Naive thymus-derived CD4-positive, alpha-beta T cell (primary cell): ENCODE measurements around the gene GANAB. TPM values are rescaled to one million over a fixed set of nuclear protein-coding genes. Genes with fewer than 3 reads are reported as not detected.

Source experiments
- ATAC-seq: fragments of 150-1000 bp; cut with Tn5 transposase; 2 replicates; pipeline ENCODE4 v1.10.0; 2021; ENCODE audit warnings: mild to moderate bottlenecking, moderate library complexity
- CTCF ChIA-PET: fragments of 350-600 bp; sonication (Branson Sonifier 250); formaldehyde crosslinking; loops from one replicate; lab custom pipeline; 2021; ENCODE audit warnings: antibody characterized with exemption; lab: Charles Lee
- POLR2A ChIA-PET: fragments of 350-600 bp; sonication (Branson Sonifier 250); formaldehyde crosslinking; loops from one replicate; lab custom pipeline; 2021; ENCODE audit warnings: antibody characterized with exemption, inconsistent platforms; lab: Charles Lee
- DNase-seq, 9 donors: peaks; one replicate each; pipeline versions ENCODE4 v3.0.0 to v3.0.0-alpha.2; 2020 to 2022; ENCODE audit warnings: mixed read lengths in 1 of 9
- H3K27ac ChIP-seq: one replicate; pipeline ENCODE4 v1.7.0; 2013; ENCODE audit warnings: mild to moderate bottlenecking, low read depth, low read length, moderate library complexity
- H3K27me3 ChIP-seq, 2 donors: one replicate each; pipeline ENCODE4 v1.7.0; 2013; ENCODE audit warnings: low read length in 2 of 2, mild to moderate bottlenecking in 2 of 2, moderate library complexity in 2 of 2; ENCODE audit not compliant: control insufficient read depth in 2 of 2, insufficient read depth in 2 of 2
- H3K36me3 ChIP-seq, 3 experiments: 1 replicate in 2 of 3; 2 replicates in 1 of 3; pipeline ENCODE4 v1.7.0; 2013; ENCODE audit warnings: low read length in 3 of 3, mild to moderate bottlenecking in 3 of 3, moderate library complexity in 1 of 3; ENCODE audit not compliant: insufficient read depth in 3 of 3, control insufficient read depth in 2 of 3
- H3K4me1 ChIP-seq, 2 donors: one replicate each; pipeline ENCODE4 v1.7.0; 2013; ENCODE audit warnings: low read length in 2 of 2, mild to moderate bottlenecking in 2 of 2, moderate library complexity in 1 of 2; ENCODE audit not compliant: control insufficient read depth in 2 of 2, insufficient read depth in 2 of 2
- H3K4me3 ChIP-seq: 2 replicates; pipeline ENCODE4 v1.7.0; 2013; ENCODE audit warnings: mild to moderate bottlenecking, low read length
- H3K9me3 ChIP-seq, 3 experiments: 1 replicate in 2 of 3; 2 replicates in 1 of 3; pipeline ENCODE4 v1.7.0; 2013; ENCODE audit warnings: low read length in 3 of 3; ENCODE audit not compliant: control insufficient read depth in 2 of 3
- H3K27ac Mint-ChIP-seq, 9 donors: one replicate each; pipeline ENCODE4 v1.8.0; 2020 to 2022; ENCODE audit warnings: mixed read lengths in 9 of 9, mild to moderate bottlenecking in 8 of 9, moderate library complexity in 5 of 9, inconsistent platforms in 2 of 9
- H3K27me3 Mint-ChIP-seq, 5 donors: one replicate each; pipeline ENCODE4 v1.8.0; 2021 to 2022; ENCODE audit warnings: mixed read lengths in 5 of 5, mild to moderate bottlenecking in 1 of 5
- H3K36me3 Mint-ChIP-seq, 5 donors: one replicate each; pipeline ENCODE4 v1.8.0; 2020 to 2022; ENCODE audit warnings: mixed read lengths in 5 of 5, mild to moderate bottlenecking in 3 of 5, inconsistent platforms in 1 of 5
- H3K4me1 Mint-ChIP-seq, 7 donors: one replicate each; pipeline ENCODE4 v1.8.0; 2020 to 2022; ENCODE audit warnings: mixed read lengths in 7 of 7, mild to moderate bottlenecking in 3 of 7, inconsistent platforms in 1 of 7
- H3K4me3 Mint-ChIP-seq, 10 donors: one replicate each; pipeline ENCODE4 v1.8.0; 2020 to 2022; ENCODE audit warnings: mild to moderate bottlenecking in 10 of 10, mixed read lengths in 10 of 10, moderate library complexity in 6 of 10, inconsistent platforms in 2 of 10
- H3K9me3 Mint-ChIP-seq, 11 donors: one replicate each; pipeline ENCODE4 v1.8.0; 2020 to 2022; ENCODE audit warnings: mixed read lengths in 11 of 11, mild to moderate bottlenecking in 4 of 11, inconsistent platforms in 1 of 11, moderate library complexity in 1 of 11
- intact Hi-C, 2 donors: fragments of 100-400 bp; cut with micrococcal nuclease; formaldehyde crosslinking; loops; one replicate each; pipeline ENCODE4 v1.15.1; 2023
- polyA plus RNA-seq, 2 donors: library from polyadenylated mRNA; unstranded; fragments of 300-500 nt; fragmentation: Illumina TruSeq; gene quantifications; one replicate each; pipeline ENCODE4 v1.2.3, GENCODE V29; 2021
- total RNA-seq, 6 experiments: library from RNA in 5 of 6; stranded (reverse) in 5 of 6; gene quantifications; 1 replicate in 5 of 6; 2 replicates in 1 of 6; pipeline ENCODE4 v1.2.3 and lab custom pipeline; 2021 to 2026

Gene GANAB
- total and polyA plus RNA-seq, 7 experiments from 2014 or later: 157 to 313 (median 217) TPM

DNA sequence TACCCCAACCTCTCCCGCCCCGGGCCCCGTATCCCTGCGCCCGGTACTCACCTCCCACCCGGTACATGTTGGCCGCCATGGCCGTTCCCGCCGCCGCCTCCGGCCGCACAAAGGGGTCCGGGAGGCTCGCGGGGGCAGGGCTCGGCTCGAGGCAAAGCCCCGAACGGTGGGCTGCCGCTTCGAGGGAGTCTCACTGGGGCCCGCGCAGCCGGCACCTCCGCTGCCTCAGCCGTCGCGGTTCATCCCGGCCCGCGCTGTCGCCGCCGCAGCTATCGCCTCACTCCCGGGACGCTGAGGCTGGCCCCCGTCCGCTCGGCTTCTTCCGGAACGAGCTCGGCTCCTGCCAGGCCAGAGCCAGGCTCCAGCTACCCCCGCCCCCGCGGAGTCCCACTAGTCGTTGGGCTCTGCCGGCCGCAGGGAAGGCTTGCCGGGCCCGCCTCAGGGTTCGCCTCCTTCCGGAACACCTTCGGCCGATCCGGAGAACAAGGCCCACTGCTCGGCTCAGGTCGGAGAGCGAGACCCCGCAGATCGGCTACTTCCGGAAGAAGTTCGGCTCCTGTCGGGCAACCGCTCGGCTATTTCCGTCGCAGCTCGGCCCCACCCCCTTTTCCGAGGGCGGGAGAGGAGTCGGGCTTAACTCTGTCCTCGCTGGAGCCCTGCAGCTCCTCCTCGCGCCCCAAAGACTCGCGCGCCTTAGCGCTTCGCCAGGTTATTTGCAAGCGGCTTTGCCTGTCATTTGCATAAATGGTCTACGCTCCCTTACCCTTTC, 44.9 kb downstream of the GANAB start, which contains the start of gene MTA2:
Gene MTA2, minus strand, starts transcription at position 494 of the 769 bp plus-strand sequence. Its CDS starts 415 bp downstream, at position 79.
- intact Hi-C loops: loop anchor here (1.0 to 5.0 kb wide), 6 partner anchors 11 to 256 kb away; partner anchors contain the start of genes EML3 (in 1 of the 2), GANAB (in 1 of the 2), HNRNPUL2 (in 1 of the 2) and UBXN1 (in 1 of the 2)
- POLR2A ChIA-PET: interaction anchor here (0.5 to 15.2 kb wide), 29 partner anchors 7 to 280 kb away, joined by 3 to 219 read pairs (median 5); partner anchors contain the start of genes B3GAT3, BSCL2, C11orf98 and CSKMT

DNA sequence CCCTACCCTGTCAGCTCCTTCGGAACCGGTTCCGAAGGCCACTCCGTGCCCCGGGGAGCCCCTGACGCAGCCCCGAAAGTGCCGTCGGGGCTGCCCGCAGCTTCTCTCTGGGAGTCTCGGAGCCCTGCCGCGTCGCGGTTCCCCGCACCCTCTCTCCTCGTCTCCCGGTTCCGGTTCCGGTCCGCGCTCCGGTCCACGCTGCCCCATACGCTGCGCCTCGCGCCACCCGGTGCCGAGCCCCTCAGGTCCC, 45.4 kb downstream of the GANAB start:
- Histone ChIP-seq H3K4me3 (peak overlapping the region; percentile 71), H3K9me3 (no peaks in the 10 kb centered on the region), H3K27ac (peak overlapping the region; percentile 98), H3K4me1 (peaks cover 19 to 23% of the 10 kb centered on the region in 2 donors), H3K27me3 (no peaks in the 10 kb centered on the region), H3K36me3 (peaks cover 12 to 62% (median 30%) of the 10 kb centered on the region in 3 experiments)
- intact Hi-C loops: loop anchor here (1.0 to 5.0 kb wide), 6 partner anchors 11 to 256 kb away; partner anchors contain the start of genes EML3 (in 1 of the 2), GANAB (in 1 of the 2), HNRNPUL2 (in 1 of the 2) and UBXN1 (in 1 of the 2)
- CTCF ChIA-PET: interaction anchor here (0.6 to 1.3 kb wide), 4 partner anchors 9 to 95 kb away, joined by 3 to 13 read pairs (median 6); partner anchors contain the start of gene TUT1
- Mint-ChIP-seq H3K9me3 (peaks cover 0 to 1% (median 0%) of the 10 kb centered on the region in 11 donors), H3K4me1 (peaks cover 43 to 64% (median 51%) of the 10 kb centered on the region in 7 donors), H3K27me3 (no peaks in the 10 kb centered on the region), H3K27ac (peak overlapping the region; percentile 90 to 98 (median 97)), H3K36me3 (peaks cover 11 to 56% (median 39%) of the 10 kb centered on the region in 5 donors), H3K4me3 (peak overlapping the region; percentile 85 to 99 (median 94))
- ATAC-seq (no peak), DNase-seq (peak in 1 of 9 donors; percentile 66)
- POLR2A ChIA-PET: interaction anchor here (1.0 to 15.2 kb wide), 25 partner anchors 7 to 280 kb away, joined by 3 to 219 read pairs (median 7); partner anchors contain the start of genes B3GAT3, C11orf98, CSKMT and EEF1G

More for the DNA sequence above, 44.9 kb downstream of the GANAB start, which contains the start of gene MTA2:
- peaks cover 43 to 64% (median 54%) of the 10 kb centered on the region in 7 donors for H3K4me1 Mint-ChIP-seq
- no peaks in the 10 kb centered on the region for H3K27me3 Mint-ChIP-seq
- Histone ChIP-seq H3K27ac (peak within 1 kb of the TSS; percentile 98), H3K27me3 (no peaks in the 10 kb centered on the region), H3K9me3 (no peaks in the 10 kb centered on the region), H3K36me3 (peaks cover 12 to 60% (median 25%) of the 10 kb centered on the region in 3 experiments), H3K4me1 (peaks cover 16 to 23% of the 10 kb centered on the region in 2 donors), H3K4me3 (peak within 1 kb of the TSS; percentile 71)
- H3K9me3 Mint-ChIP-seq: peaks cover 0 to 1% (median 0%) of the 10 kb centered on the region in 11 donors
- CTCF ChIA-PET: interaction anchor here (0.6 to 1.3 kb wide), 6 partner anchors 9 to 207 kb away, joined by 3 to 13 read pairs (median 3); partner anchors contain the start of genes ROM1 and TUT1
- peak; percentile 98 to 100 (median 100) for DNase-seq
- ATAC-seq: peak; percentile 85
- H3K27ac Mint-ChIP-seq: peak within 1 kb of the TSS; percentile 90 to 98 (median 97)
- peaks cover 11 to 55% (median 37%) of the 10 kb centered on the region in 5 donors for H3K36me3 Mint-ChIP-seq
- peak within 1 kb of the TSS; percentile 85 to 99 (median 94) for H3K4me3 Mint-ChIP-seq

DNA sequence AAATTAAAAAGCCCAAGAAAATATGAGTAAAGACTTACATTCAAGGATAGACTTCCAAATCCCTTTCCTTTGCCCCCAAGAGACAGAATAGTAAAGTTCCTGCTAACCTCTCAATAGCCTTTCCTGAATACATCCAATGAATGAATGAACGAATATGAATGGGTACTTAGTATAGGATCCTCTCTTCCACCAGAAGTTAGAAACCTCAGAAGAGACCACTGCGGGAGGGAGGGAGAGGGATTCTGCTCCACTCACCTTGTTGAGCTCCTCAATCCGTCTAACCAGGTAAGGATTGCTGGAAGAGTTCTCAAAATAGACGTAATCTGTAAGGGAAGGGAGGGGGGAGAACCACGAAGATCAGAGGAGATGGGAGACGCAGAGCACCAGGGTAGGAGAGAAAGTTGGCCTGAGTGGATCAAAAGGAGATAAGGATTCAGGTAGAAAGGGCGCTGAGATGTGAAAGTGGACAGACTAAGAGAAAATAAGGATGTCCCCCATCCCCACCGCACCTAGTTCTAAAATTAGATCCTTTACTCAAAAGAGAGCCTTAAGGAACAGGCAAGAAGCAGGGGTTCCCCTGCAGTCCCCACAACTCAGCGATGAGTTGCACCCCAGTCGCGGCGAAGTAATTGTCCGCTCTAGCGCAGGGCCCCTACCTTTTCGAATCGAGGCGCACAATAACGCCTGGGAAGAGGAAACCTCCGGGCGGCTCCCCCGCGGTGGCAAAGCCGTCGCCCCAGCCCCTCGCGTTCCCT, 45.9 kb downstream of the GANAB start:
- no peak for ATAC-seq
- DNase-seq: peak in 3 of 9 donors; percentile 21 to 34 (median 24)

DNA sequence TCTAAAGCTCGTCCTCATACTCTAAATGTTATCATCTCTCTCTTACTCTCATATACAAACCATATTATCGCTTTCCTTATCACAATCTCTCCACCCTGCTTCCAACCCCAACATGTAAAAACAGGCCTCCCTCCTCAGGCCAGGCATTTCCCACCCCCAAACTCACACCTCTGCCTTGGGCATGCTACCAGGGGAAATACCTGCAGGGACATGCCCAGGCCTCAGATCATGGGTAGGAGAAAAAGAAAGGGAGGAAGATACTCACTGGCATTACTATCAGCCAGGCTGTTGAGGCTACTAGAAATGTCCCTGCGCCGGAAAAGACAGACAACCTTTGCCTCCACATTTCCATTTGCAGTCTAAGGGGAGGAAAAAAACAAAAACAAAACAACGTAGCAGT, 46.5 kb downstream of the GANAB start:
- Mint-ChIP-seq H3K36me3 (peaks cover 16 to 62% (median 47%) of the 10 kb centered on the region in 5 donors), H3K4me1 (peaks cover 45 to 65% (median 55%) of the 10 kb centered on the region in 7 donors), H3K4me3 (peak overlapping the region; percentile 85 to 99 (median 94)), H3K27me3 (no peaks in the 10 kb centered on the region), H3K27ac (peak overlapping the region; percentile 90 to 98 (median 97)), H3K9me3 (peaks cover 0 to 1% (median 0%) of the 10 kb centered on the region in 11 donors)
- Histone ChIP-seq H3K27me3 (no peaks in the 10 kb centered on the region), H3K9me3 (no peaks in the 10 kb centered on the region), H3K4me1 (peaks cover 19 to 23% of the 10 kb centered on the region in 2 donors), H3K27ac (peak overlapping the region; percentile 98), H3K36me3 (peaks cover 12 to 62% (median 35%) of the 10 kb centered on the region in 3 experiments), H3K4me3 (peak overlapping the region; percentile 71)
- no peak for ATAC-seq
- ChIA-PET POLR2A (interaction anchor here (0.6 to 15.2 kb wide), 26 partner anchors 9 to 255 kb away, joined by 3 to 219 read pairs (median 7); partner anchors contain the start of genes B3GAT3, BSCL2, C11orf98 and CSKMT), CTCF (interaction anchor here (0.6 to 1.7 kb wide), 6 partner anchors 8 to 254 kb away, joined by 3 to 8 read pairs (median 4); partner anchors contain the start of gene TUT1)
- no peak for DNase-seq
- intact Hi-C loops: loop anchor here (1.0 to 5.0 kb wide), 17 partner anchors 9 to 281 kb away; partner anchors contain the start of genes GANAB (in 2 of the 2), INTS5 (in 2 of the 2), TUT1 (in 2 of the 2) and C11orf98 (in 1 of the 2)

More for the DNA sequence above, 45.9 kb downstream of the GANAB start:
- H3K27ac ChIP-seq: peak overlapping the region; percentile 98
- peak overlapping the region; percentile 90 to 98 (median 97) for H3K27ac Mint-ChIP-seq
- peaks cover 44 to 66% (median 51%) of the 10 kb centered on the region in 7 donors for H3K4me1 Mint-ChIP-seq
- H3K36me3 ChIP-seq: peaks cover 12 to 62% (median 35%) of the 10 kb centered on the region in 3 experiments
- intact Hi-C loops: loop anchor here (1.0 to 5.0 kb wide), 6 partner anchors 12 to 257 kb away; partner anchors contain the start of genes EML3 (in 1 of the 2), GANAB (in 1 of the 2), HNRNPUL2 (in 1 of the 2) and UBXN1 (in 1 of the 2)
- peaks cover 0 to 1% (median 0%) of the 10 kb centered on the region in 11 donors for H3K9me3 Mint-ChIP-seq
- peaks cover 19 to 23% of the 10 kb centered on the region in 2 donors for H3K4me1 ChIP-seq
- H3K4me3 Mint-ChIP-seq: peak overlapping the region; percentile 85 to 99 (median 94)
- H3K4me3 ChIP-seq: peak overlapping the region; percentile 71
- POLR2A ChIA-PET: interaction anchor here (1.0 to 15.2 kb wide), 26 partner anchors 8 to 254 kb away, joined by 3 to 219 read pairs (median 8); partner anchors contain the start of genes B3GAT3, C11orf98, CSKMT and EEF1G
- H3K36me3 Mint-ChIP-seq: peaks cover 13 to 59% (median 42%) of the 10 kb centered on the region in 5 donors
- no peaks in the 10 kb centered on the region for H3K27me3 ChIP-seq
- H3K27me3 Mint-ChIP-seq: no peaks in the 10 kb centered on the region
- no peaks in the 10 kb centered on the region for H3K9me3 ChIP-seq
- CTCF ChIA-PET: interaction anchor here (0.6 to 1.7 kb wide), 4 partner anchors 9 to 254 kb away, joined by 3 to 8 read pairs (median 4); partner anchors contain the start of gene TUT1

DNA sequence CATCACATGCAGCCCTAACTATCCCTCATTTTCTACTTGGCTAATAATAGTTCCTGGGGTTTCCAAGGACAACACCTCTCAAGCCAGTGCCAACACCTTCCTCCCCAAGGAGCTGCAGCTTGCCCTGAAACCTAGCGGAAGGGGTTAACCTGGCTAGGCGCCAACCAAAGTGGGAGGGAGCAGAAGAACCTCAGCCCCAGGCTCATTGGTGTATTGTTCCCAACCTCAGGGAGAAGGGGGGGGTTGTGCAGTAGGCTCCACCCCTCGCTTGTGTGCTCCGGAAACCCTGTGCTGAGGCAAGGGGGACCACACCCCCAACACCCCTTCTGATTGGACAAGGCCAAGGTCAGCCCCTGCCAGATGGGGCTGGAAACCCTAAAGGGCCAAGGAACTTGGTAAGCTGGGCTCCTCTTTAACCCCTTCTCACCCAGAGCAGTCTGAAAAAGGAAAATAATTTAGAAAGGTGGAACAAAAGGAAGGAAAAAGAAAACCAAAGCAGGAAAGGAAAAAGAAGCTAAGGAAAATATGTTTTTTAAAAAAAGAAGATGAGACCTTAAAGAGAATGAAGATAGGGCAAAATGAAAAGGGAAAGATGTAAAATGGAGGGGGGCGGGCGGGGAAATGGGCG, 47.2 kb downstream of the GANAB start:
- peak; percentile 87 for ATAC-seq
- Mint-ChIP-seq H3K4me1 (peaks cover 48 to 70% (median 59%) of the 10 kb centered on the region in 7 donors), H3K36me3 (peaks cover 16 to 64% (median 51%) of the 10 kb centered on the region in 5 donors), H3K27ac (peak overlapping the region; percentile 90 to 98 (median 97)), H3K9me3 (peaks cover 0 to 1% (median 0%) of the 10 kb centered on the region in 11 donors), H3K4me3 (peak overlapping the region; percentile 85 to 99 (median 94)), H3K27me3 (no peaks in the 10 kb centered on the region)
- ChIA-PET CTCF (interaction anchor here (0.7 to 1.7 kb wide), 7 partner anchors 8 to 91 kb away, joined by 3 to 8 read pairs (median 4); partner anchors contain the start of gene TUT1), POLR2A (interaction anchor here (0.6 to 15.2 kb wide), 27 partner anchors 8 to 1486 kb away, joined by 3 to 219 read pairs (median 6); partner anchors contain the start of genes B3GAT3, BSCL2, C11orf98 and CSKMT)
- H3K4me1 ChIP-seq: peaks cover 19 to 23% of the 10 kb centered on the region in 2 donors
- H3K36me3 ChIP-seq: peaks cover 12 to 64% (median 34%) of the 10 kb centered on the region in 3 experiments
- DNase-seq: peak; percentile 78 to 99 (median 99)
- no peaks in the 10 kb centered on the region for H3K27me3 ChIP-seq
- H3K27ac ChIP-seq: peak overlapping the region; percentile 98
- H3K9me3 ChIP-seq: no peaks in the 10 kb centered on the region
- H3K4me3 ChIP-seq: peak overlapping the region; percentile 71
- intact Hi-C loops: loop anchor here (1.0 to 2.0 kb wide), 15 partner anchors 8 to 282 kb away; partner anchors contain the start of genes INTS5 (in 2 of the 2), TUT1 (in 2 of the 2), C11orf98 (in 1 of the 2) and CSKMT (in 1 of the 2)
